Measurements from ENCODE around the gene SYT10.
"Not testable (repeated sequence)": the region's sequence is repeated elsewhere in the genome, so short reads cannot be mapped to it uniquely, and the experiment has no call there.

The SYT10 gene

GRCh38 chr12:33349791-33350190 lies 89.8 kb downstream of the SYT10 start:
- no peak for DNase-seq (ENCODE audit: low spot score)

GRCh38 chr12:33331961-33332398 lies 107.6 kb downstream of the SYT10 start:
- not testable (repeated sequence) for DNase-seq (ENCODE audit: low spot score)

- peak; percentile 23 for DNase-seq (ENCODE audit: low spot score)
These were observed 108.7 kb downstream of the SYT10 start for GRCh38 chr12:33330940-33331339.
